NCI-H446 treated with DMSO at 0.1 percent for 48 hours (cell line): Measurements from ENCODE around the gene CST6.

Experiments used
- DNase-seq: peaks from one replicate; lab custom pipeline; 2025; lab: John Stamatoyannopoulos, UW

CST6 gene

GRCh38 chr11:66047541-66048365 is 35.9 kb downstream of the CST6 start:
- no peak for DNase-seq

GRCh38 chr11:66048547-66049323 is 36.9 kb downstream of the CST6 start, which contains the start of gene GAL3ST3:
Gene GAL3ST3, minus strand, starts transcription at chr11:66049161. Its CDS starts 3,746 bp downstream, at chr11:66045415.
- no peak for DNase-seq

DNA sequence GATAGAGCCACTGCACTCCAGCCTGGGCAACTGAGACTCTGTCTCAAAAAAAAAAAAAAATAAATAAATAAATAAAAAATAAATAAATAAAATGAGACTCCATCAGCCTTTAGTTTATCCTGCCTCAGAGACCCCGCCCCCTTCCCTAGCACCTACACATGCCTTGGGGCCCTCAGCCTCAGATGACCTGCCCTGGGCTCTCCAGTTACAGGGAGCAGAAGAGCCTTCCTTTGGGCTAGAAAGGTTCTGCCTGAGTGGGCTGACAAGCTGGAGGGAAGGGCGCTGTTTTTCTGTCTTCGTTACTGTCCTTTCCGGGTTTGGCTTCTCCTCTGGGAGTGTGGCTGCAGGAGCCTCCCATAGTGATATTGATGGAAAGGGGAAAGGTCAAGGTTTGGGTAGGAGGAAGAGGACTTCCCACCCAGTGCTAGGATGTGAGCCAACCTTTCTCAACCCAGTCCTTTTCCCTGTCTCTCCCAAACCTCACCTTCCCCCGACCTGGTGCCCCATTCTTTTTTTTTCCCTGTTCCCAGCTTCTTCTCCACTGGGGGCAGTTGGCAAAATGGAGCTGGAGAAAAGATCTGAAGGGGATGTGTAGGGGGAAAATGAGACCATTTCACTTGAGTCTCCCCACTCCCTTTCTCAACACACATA is 38.9 kb downstream of the CST6 start:
- no peak for DNase-seq

GRCh38 chr11:66051371-66051765 is 39.6 kb downstream of the CST6 start:
- DNase-seq = no peak

- peak; percentile 98 for DNase-seq
Observed at GRCh38 chr11:66051766-66052663, 40.2 kb downstream of the CST6 start, which contains the start of gene SF3B2. Gene SF3B2, plus strand, starts transcription at chr11:66052364. Its CDS starts 21 bp downstream, at chr11:66052385.

DNA sequence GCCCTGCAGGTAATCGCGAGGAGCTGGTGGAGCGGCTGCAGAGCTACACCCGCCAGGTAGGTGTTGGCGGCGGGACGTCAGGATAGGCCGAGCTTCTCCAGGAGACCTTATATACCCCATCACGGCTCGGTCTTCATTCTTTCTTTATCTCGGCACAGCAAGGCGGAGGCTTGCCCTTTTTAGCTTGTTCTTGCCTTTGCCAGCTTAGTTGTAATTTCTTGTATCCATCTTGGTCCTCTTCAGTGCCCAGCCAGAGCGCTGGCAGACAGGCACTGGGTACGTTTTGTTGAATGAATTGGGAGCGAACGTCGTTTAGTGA is 40.8 kb downstream of the CST6 start:
- DNase-seq = no peak

GRCh38 chr11:66055021-66055420 is 43.2 kb downstream of the CST6 start:
- no peak for DNase-seq

DNA sequence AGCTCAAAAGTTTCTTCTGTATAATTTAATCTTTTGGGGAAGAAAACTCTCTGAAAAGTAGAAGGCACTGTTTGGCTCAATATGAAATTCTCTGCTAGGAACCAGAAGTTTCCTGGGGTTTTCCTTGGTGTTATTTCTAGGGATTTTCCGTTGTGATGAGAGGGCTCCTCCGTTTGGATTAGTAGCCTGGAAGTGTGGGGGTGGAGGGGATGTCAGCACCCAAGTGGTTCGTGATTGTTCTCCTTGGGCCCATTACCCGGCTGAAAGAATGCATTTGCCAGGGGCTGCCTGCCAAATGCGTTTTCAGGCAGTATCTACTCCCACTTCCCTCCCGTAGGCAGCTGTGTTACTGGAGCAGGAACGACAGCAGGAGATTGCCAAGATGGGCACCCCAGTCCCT is 44.7 kb downstream of the CST6 start:
- no peak for DNase-seq

DNA sequence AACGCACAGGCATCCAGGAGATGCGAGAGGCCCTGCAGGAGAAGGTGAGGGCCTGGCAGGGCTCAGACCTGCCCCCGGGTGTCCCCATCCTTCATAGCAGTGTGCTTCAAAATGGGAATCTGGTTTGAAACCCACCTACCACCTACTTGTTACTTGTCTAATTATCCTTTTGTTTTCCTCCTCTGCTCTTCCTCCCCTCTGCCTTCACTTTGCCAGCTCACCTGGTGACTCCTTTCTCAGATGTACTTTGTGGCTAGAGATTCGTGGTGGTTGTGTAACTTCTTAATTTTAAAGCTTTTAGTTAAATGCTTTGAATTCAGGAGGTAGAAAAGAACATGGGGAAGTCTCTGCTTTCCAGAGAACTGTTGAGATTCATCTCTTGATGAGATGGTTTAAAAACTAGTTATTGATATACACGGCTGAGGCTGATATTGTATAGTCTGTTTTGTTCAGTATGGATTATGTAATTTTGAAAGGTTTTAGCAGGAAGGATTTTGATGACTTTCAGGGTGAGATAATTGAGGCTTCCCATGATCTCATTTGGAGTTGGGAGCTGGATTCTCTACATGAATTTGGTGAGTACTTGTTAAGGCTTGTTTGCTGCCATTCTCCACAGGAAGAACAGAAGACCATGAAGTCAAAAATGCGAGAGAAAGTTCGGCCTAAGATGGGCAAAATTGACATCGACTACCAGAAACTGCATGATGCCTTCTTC is 48.3 kb downstream of the CST6 start:
- DNase-seq = no peak

DNA sequence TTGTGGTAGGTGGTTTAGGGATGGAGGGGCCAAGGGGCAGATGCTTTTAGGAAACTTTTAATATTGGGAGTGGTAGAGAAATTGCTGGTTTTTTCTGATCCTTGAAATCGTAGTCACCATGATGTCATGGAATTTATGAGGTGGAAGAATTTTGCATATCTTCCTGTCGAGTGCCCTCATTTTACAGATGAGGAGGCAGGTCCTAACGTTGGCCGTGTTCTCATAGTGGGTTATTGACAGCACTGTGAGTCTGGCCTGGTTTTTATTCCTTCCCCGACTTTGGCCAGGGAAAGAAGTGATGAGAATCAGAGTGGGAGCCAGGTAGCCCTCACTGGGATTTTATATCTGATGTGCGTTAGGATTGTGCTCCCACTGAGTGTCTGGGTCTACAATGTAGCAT is 49.5 kb downstream of the CST6 start:
- no peak for DNase-seq

DNA sequence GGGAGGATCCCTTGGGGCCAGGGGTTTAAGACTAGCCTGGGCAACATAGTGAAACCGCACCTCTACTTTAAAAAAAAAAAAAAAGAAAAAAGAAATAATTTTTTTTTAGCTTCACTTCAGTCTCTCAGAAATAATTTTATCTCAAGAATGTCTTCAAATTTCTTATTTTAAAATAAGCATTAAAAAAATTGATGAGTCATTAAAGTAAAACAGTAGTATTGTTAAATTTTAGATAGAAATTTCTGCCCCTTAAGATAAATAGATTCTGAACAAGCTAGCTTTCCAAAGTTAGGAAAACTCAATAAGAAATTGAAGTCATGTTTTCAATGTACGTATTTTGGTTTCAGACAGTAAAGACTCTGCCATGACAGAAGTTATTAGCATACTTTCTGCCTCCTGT is 50.6 kb downstream of the CST6 start:
- DNase-seq = no peak
